Measurements from ENCODE around the gene MAN1C1. TPM values are rescaled to one million over a fixed set of nuclear protein-coding genes. Genes with fewer than 3 reads are reported as not detected.

Gene MAN1C1
- total RNA-seq, 1 experiment from 2014 or later = 1.2 TPM

DNA sequence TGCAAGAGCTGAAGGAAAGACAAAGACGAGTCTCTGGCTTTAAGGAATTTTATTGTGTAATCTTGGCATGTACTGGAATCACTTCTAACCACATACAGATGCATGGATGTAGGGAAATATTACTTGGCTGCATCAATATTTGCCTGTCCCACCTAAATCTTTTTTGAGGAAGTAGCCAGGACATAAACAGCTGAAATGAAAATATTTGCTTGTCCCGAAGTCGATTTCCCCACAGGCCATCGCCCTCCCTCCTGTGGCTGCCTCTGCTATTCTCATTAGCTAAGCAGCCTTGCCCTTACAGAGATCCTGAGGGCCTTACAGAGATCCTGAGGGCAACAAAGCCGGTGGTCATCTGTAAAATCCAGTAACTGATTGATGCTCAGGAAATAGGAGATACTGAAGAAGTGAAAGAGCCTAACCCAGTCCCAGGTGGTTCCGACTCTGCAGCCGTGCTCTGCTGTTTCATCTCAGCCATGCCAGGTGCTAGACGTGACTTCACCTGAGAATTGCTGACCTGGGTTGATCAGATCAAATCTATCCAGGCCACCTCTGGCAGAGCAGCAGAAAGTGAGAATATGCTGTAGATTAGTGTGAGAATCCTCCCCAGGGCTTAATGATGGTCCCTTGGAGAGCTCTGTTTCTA lies 25.5 kb downstream of the MAN1C1 start (continued):
- no peak for TF ChIP-seq SIN3A (IDR thresholded peaks at IDR 0.05; ENCODE audit: low read depth)

DNA sequence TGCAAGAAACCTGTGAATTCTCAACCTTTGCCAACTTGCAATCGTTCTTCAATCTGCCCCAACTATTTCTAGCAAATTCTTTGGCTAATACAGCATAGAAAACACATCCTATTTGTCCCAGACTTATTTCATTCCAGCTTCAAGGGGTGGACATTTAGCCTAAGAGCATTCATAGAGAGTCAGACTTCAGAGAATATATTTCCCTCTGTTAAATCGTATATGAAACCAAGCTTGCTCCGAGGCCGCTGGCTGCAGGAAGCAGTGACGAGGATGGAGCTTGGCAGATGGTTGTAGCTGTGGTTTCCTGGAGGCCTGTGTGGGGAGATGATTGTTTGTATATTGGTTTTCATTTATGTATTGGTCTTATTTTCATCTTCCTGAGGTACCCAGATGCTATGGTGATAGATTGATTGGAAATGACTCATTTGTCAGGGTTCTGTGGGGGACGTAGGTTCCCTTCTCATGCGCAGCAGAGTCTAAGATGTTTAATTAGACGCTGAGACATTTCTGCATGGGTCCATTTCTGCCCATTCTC lies 26.1 kb downstream of the MAN1C1 start:
- Histone ChIP-seq H2AFZ (ENCODE audit: low read depth, low read length, poor library complexity, severe bottlenecking) (no peak overlapping the region), H3K4me1 (ENCODE audit: control insufficient read depth in 1 of 2, insufficient read depth in 2 of 2, low read length in 2 of 2) (no peaks in the 10 kb centered on the region), H3K9ac (ENCODE audit: low read length) (no peak overlapping the region), H3K36me3 (ENCODE audit: control insufficient read depth in 1 of 2, insufficient read depth in 2 of 2, low read length in 2 of 2) (no peaks in the 10 kb centered on the region), H3K9me2 (ENCODE audit: insufficient read depth) (no peaks in the 10 kb centered on the region), H4K20me1 (ENCODE audit: insufficient read depth) (no peaks in the 10 kb centered on the region), H3K4me3 (replicated peaks in 1 of 2; ENCODE audit: low read depth in 1 of 2, low read length in 2 of 2) (no peak overlapping the region), H3K9me3 (ENCODE audit: control insufficient read depth in 1 of 2, insufficient read depth in 1 of 2, low read depth in 1 of 2, low read length in 2 of 2) (no peaks in the 10 kb centered on the region), H3K27ac (ENCODE audit: low read depth, low read length) (no peak overlapping the region), H3K4me2 (ENCODE audit: low read length) (no peak overlapping the region), H3K27me3 (ENCODE audit: insufficient read depth, low read length) (peaks cover 21% of the 10 kb centered on the region), H3K79me2 (ENCODE audit: insufficient read depth, low read length) (no peaks in the 10 kb centered on the region)
- TF ChIP-seq YY1 (IDR thresholded peaks at IDR 0.05; ENCODE audit: extremely low read depth, insufficient replicate concordance, low read depth, low read length) (no peak), JUND (IDR thresholded peaks at IDR 0.05) (no peak), SRF (IDR thresholded peaks at IDR 0.05; ENCODE audit: low read depth) (no peak), ZNF274 (IDR thresholded peaks at IDR 0.05; ENCODE audit: low read depth, low read length) (no peak), RAD21 (IDR thresholded peaks at IDR 0.05; ENCODE audit: low read depth) (no peak), POLR2AphosphoS5 (IDR thresholded peaks at IDR 0.05; ENCODE audit: low read depth, low read length) (no peak)
- TF ChIP-seq, protein P1, sequence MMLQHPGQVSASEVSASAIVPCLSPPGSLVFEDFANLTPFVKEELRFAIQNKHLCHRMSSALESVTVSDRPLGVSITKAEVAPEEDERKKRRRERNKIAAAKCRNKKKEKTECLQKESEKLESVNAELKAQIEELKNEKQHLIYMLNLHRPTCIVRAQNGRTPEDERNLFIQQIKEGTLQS (IDR thresholded peaks at IDR 0.05) = no peak
- intact Hi-C loops (cut with micrococcal nuclease) = no loop called here
- ATAC-seq = no peak
- no TSS peak for BruUV-seq (replicated peaks)
- CTCF ChIA-PET = no interaction called here
- POLR2A ChIA-PET = no interaction called here
- RAD21 ChIA-PET (ENCODE audit: low non-redundant PET in 1 of 2, low total read pairs in 2 of 2, uncharacterized antibody in 2 of 2, unreplicated experiment in 2 of 2) = no interaction called here
- DNase-seq (ENCODE audit: low read depth, low spot score) = no peak

GRCh38 chr1:25643929-25644328 lies 27.3 kb downstream of the MAN1C1 start:
- no peaks in the 10 kb centered on the region for H3K9me2 ChIP-seq (ENCODE audit: insufficient read depth)
- H2AFZ ChIP-seq (ENCODE audit: low read depth, low read length, poor library complexity, severe bottlenecking) = no peak overlapping the region
- no peaks in the 10 kb centered on the region for H3K79me2 ChIP-seq (ENCODE audit: insufficient read depth, low read length)
- no peak for TF ChIP-seq POLR2A (IDR thresholded peaks at IDR 0.05; ENCODE audit: borderline replicate concordance, extremely low read depth, insufficient read depth, insufficient read length)
- TF ChIP-seq ZFX (IDR thresholded peaks at IDR 0.05) = no peak
- no peak for TF ChIP-seq ELF1 (IDR thresholded peaks at IDR 0.05; ENCODE audit: borderline replicate concordance, low read depth)
- no peak for TF ChIP-seq SRF (IDR thresholded peaks at IDR 0.05; ENCODE audit: low read depth)
- TF ChIP-seq FOSL1 (IDR thresholded peaks at IDR 0.05; ENCODE audit: low read depth) = no peak
- H3K9me3 ChIP-seq (ENCODE audit: control insufficient read depth in 1 of 2, insufficient read depth in 1 of 2, low read depth in 1 of 2, low read length in 2 of 2) = no peaks in the 10 kb centered on the region
- DNase-seq (ENCODE audit: low read depth, low spot score) = no peak
- H3K4me3 ChIP-seq (replicated peaks in 1 of 2; ENCODE audit: low read depth in 1 of 2, low read length in 2 of 2) = no peak overlapping the region
- ChIA-PET RAD21 (ENCODE audit: low non-redundant PET in 1 of 2, low total read pairs in 2 of 2, uncharacterized antibody in 2 of 2, unreplicated experiment in 2 of 2) (no interaction called here), POLR2A (no interaction called here), CTCF (no interaction called here)
- no peak overlapping the region for H3K4me2 ChIP-seq (ENCODE audit: low read length)
- BruUV-seq (replicated peaks) = no TSS peak
- no peaks in the 10 kb centered on the region for H3K36me3 ChIP-seq (ENCODE audit: control insufficient read depth in 1 of 2, insufficient read depth in 2 of 2, low read length in 2 of 2)
- intact Hi-C loops (cut with micrococcal nuclease) = no loop called here
- no peaks in the 10 kb centered on the region for H3K4me1 ChIP-seq (ENCODE audit: control insufficient read depth in 1 of 2, insufficient read depth in 2 of 2, low read length in 2 of 2)
- H3K27ac ChIP-seq (ENCODE audit: low read depth, low read length) = no peak overlapping the region
- H3K27me3 ChIP-seq (ENCODE audit: insufficient read depth, low read length) = peaks cover 25% of the 10 kb centered on the region
- ATAC-seq = no peak
- no peak overlapping the region for H3K9ac ChIP-seq (ENCODE audit: low read length)
- H4K20me1 ChIP-seq (ENCODE audit: insufficient read depth) = no peaks in the 10 kb centered on the region

All from HCT116 (cell line).